Activated naive CD4-positive, alpha-beta T cell treated with anti-CD3 and anti-CD28 coated beads, Interleukin-2, amount 50 U/mL, for 24 hours (primary cell): ENCODE measurements around the gene UBE2L3.
A peak's percentile ranks its signal among the peaks of the same experiment; 100 is the strongest.
"Not testable (repeated sequence)": the region's sequence is repeated elsewhere in the genome, so short reads cannot be mapped to it uniquely, and the experiment has no call there.

Experiments used
- H3K27ac Mint-ChIP-seq: one replicate; pipeline ENCODE4 v1.8.0; 2021; ENCODE audit warnings: mild to moderate bottlenecking, mixed read lengths
- H3K27me3 Mint-ChIP-seq: one replicate; pipeline ENCODE4 v1.8.0; 2021; ENCODE audit warnings: mixed read lengths
- H3K36me3 Mint-ChIP-seq: one replicate; pipeline ENCODE4 v1.8.0; 2021; ENCODE audit warnings: mixed read lengths
- H3K4me1 Mint-ChIP-seq: one replicate; pipeline ENCODE4 v1.8.0; 2021; ENCODE audit warnings: mixed read lengths
- H3K4me3 Mint-ChIP-seq: one replicate; pipeline ENCODE4 v1.8.0; 2021; ENCODE audit warnings: mild to moderate bottlenecking, mixed read lengths
- H3K9me3 Mint-ChIP-seq: one replicate; pipeline ENCODE4 v1.8.0; 2021; ENCODE audit warnings: mixed read lengths

Gene UBE2L3

DNA sequence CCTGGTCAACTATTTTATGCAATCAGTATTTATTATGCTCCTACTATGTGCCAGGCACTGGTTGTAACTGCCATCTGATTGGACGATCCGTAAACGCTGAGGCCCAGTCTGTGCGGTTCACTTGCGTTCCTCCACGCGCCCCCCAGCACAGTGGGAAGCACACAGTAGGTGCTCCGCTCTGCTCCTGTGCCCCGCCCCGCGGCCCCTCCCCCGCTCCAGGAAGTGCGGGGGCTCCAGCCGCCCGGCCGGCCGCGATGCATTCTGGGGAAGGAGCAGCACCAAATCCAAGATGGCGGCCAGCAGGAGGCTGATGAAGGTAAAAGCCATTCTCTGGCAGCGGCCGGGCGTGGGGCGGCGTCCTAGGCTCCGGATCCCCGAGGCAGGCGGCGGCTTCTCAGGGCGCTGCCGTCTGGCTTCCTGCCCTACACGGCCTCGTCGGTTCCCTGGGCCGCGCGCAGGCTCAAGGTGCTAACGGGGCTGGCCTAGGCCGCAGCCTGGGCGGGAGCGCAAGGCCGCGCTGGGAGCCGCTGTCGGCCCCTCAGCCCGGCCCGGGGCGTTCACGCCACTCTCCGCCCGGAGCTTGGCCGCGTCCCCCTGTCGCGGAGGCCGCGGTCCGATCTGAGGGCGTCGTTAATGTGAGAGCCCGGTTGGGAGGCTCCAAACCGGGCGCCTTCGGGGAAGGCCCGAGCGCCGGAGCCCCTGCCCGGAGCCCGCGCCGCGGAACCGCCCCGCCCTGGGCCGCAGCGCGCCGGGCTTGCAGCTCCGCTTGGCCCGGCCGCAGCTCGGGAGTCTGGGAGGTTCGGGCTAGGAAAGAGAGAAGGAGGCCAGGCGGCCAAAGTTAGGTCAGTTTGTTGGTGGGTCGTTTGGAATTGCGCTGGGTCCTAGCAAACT, at the start of gene UBE2L3:
TSS of gene UBE2L3 (plus strand) at position 259 of the 891 bp plus-strand sequence. CDS start at position 290, 31 bp downstream.
- H3K4me1 Mint-ChIP-seq = peaks cover 40% of the 10 kb centered on the region
- H3K4me3 Mint-ChIP-seq = peak within 1 kb of the TSS; percentile 95
- H3K9me3 Mint-ChIP-seq = no peaks in the 10 kb centered on the region
- H3K27me3 Mint-ChIP-seq = no peaks in the 10 kb centered on the region
- H3K27ac Mint-ChIP-seq = peak within 1 kb of the TSS; percentile 92
- H3K36me3 Mint-ChIP-seq = peaks cover 4% of the 10 kb centered on the region

- H3K27ac Mint-ChIP-seq, H3K9me3 Mint-ChIP-seq, H3K27me3 Mint-ChIP-seq, H3K4me3 Mint-ChIP-seq, H3K4me1 Mint-ChIP-seq, H3K36me3 Mint-ChIP-seq: not testable (repeated sequence)
These were observed 40.6 kb upstream of the UBE2L3 start for GRCh38 chr22:21526705-21527500.

DNA sequence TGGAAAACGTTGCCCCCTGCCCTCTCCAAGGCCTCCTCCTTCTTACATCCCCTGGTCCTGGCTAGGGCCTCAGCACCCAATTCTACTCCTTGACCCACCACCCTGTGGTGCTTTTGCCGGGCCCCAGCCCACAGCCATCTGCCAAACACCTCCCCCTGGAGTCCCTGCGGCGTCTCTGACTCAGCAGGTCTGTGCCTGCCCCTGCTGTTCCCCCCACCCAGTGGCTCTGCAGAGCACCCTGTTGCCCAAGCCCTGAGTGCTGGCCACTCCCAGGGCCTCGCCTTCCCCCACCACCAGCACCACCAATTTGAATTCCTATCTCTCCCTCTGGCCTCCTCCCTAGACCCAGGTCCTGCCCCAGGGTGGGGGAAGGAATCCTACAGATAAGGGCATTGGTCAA, 36.0 kb upstream of the UBE2L3 start:
- not testable (repeated sequence) for H3K36me3 Mint-ChIP-seq, H3K27ac Mint-ChIP-seq, H3K27me3 Mint-ChIP-seq

GRCh38 chr22:21532863-21533648, 34.5 kb upstream of the UBE2L3 start:
- H3K4me3 Mint-ChIP-seq, H3K4me1 Mint-ChIP-seq, H3K36me3 Mint-ChIP-seq, H3K9me3 Mint-ChIP-seq, H3K27ac Mint-ChIP-seq, H3K27me3 Mint-ChIP-seq: not testable (repeated sequence)

More for the DNA sequence above, 36.0 kb upstream of the UBE2L3 start:
- not testable (repeated sequence) for H3K9me3 Mint-ChIP-seq, H3K4me1 Mint-ChIP-seq, H3K4me3 Mint-ChIP-seq

GRCh38 chr22:21539862-21540261, 27.7 kb upstream of the UBE2L3 start:
- H3K4me1 Mint-ChIP-seq, H3K36me3 Mint-ChIP-seq, H3K4me3 Mint-ChIP-seq, H3K9me3 Mint-ChIP-seq, H3K27ac Mint-ChIP-seq, H3K27me3 Mint-ChIP-seq: not testable (repeated sequence)

DNA sequence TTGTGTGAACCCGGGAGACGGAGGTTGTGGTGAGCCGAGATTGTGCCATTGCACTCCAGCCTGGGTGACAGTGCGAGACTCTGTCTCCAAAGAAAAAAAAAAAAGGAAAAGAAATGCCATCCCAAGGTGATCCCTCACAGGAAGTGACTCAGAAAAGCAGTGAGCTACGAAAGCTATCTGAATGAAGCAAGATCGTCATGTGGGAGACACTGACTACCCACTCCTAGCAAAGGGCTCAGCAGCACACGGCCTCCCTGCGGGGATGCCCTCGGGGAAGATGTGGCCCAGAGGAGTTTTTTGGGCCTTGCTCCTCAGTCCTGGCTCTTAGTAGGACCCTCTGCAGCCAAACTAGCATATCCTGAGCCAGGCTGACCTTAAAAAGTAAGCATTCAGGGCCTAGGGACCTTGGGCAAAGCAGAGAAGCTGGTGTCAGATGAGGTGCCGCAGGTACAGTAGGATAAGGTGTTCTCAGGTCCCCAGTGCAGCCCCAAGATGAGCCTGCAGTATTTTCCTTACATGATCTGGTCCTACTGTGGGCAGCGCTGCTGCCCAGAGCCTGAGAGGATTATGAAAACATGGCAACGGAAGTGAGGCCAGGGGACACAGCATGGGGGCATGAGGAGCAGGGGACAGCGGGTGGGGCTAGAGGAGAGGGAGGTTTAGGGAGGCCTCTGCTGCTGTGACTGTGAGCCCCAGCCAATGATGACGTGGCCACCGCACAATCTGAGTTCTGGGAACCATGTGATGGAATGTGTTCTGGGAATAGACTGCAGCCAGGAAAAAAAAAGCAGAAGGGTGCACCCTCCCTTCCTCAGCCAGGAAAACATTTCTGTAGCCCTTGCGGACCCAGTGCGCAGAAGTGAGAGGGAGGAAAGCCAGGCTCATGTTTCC, 22.8 kb upstream of the UBE2L3 start:
- not testable (repeated sequence) for H3K4me3 Mint-ChIP-seq, H3K27ac Mint-ChIP-seq, H3K9me3 Mint-ChIP-seq, H3K36me3 Mint-ChIP-seq, H3K27me3 Mint-ChIP-seq, H3K4me1 Mint-ChIP-seq

- not testable (repeated sequence) for H3K4me1 Mint-ChIP-seq, H3K27ac Mint-ChIP-seq, H3K36me3 Mint-ChIP-seq, H3K9me3 Mint-ChIP-seq, H3K27me3 Mint-ChIP-seq, H3K4me3 Mint-ChIP-seq
These were observed 18.0 kb upstream of the UBE2L3 start for GRCh38 chr22:21549558-21549957.

DNA sequence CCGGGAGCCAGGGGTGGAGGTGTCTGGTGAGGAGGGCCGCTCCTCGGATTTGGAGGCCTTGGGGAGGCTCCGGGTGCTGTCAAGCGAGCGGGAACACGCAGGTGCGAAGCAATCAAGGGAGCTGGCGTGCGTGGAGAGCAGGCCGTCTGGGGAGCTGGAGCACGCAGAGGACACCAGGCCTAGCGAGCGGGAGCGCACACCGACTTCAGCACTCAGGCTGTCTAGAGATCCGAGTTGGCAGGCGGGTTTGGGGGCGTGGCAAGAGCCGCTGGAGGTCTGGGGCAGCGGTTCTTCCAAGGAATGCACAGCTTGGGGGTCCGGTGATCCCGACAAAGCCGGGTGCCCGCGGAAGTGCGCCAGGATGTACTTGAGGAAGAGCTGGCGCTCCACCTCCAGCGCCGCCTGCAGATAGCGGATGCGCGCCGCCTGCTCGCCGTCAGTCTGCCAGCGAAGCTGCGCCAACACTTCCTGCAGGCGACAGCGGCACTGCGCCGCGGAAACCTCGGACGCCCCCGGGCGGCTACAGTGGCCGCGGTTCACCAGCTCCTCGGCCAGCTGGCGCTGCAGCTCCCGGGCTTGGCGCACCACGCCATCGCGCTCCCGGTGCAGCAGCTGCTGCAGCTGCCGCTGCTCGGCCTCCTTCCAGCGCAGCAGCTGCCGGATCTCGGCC, 17.4 kb upstream of the UBE2L3 start:
- not testable (repeated sequence) for H3K27ac Mint-ChIP-seq, H3K9me3 Mint-ChIP-seq, H3K4me1 Mint-ChIP-seq, H3K36me3 Mint-ChIP-seq, H3K4me3 Mint-ChIP-seq, H3K27me3 Mint-ChIP-seq

- not testable (repeated sequence) for H3K27me3 Mint-ChIP-seq, H3K4me1 Mint-ChIP-seq, H3K36me3 Mint-ChIP-seq, H3K4me3 Mint-ChIP-seq, H3K9me3 Mint-ChIP-seq, H3K27ac Mint-ChIP-seq
These were observed 16.9 kb upstream of the UBE2L3 start for GRCh38 chr22:21550678-21551047.

- not testable (repeated sequence) for H3K9me3 Mint-ChIP-seq, H3K36me3 Mint-ChIP-seq, H3K27ac Mint-ChIP-seq, H3K4me1 Mint-ChIP-seq, H3K27me3 Mint-ChIP-seq, H3K4me3 Mint-ChIP-seq
These were observed 16.2 kb upstream of the UBE2L3 start, which contains the start of gene RIMBP3C for GRCh38 chr22:21551361-21551760. Gene RIMBP3C, minus strand, starts transcription at chr22:21551461. Its CDS starts 485 bp downstream, at chr22:21550976.

DNA sequence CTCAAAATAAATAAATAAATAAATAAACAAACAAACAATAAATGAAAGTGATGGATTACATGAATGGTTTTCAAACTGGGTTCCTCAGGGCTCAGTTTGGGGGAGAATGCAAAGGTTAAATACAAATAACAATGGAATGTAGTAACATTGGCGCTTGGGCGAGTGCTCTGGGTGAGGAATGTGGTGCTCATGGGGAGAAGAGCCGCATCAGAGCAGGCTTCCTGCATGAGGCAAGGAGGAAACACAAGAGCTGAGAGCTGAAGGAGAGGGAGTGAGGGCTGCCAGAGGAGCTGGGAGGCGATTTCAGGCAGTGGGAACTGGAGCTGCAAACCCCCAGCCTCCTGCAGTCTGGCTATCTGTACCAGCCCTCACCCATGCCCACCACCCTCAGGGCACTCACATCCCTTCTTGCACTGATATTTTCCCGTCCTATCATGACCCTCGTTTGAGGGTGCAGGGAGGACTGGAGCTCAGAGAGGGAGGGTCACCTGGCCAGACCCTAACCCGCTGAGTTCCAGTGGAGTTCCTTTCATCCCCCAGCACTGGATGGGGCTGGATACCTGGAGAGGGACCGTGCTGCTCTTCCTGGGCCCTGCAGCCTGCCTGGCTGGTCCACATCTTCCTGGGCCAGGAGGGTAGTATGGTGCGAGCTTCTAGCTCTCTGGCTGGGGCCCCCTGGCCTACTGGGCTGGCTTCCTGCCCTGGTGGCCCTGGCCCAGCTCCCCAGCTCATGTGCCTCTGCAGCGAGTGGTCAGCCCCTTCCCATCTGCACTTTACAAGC, 8.0 kb upstream of the UBE2L3 start:
- not testable (repeated sequence) for H3K27me3 Mint-ChIP-seq, H3K27ac Mint-ChIP-seq, H3K4me3 Mint-ChIP-seq, H3K4me1 Mint-ChIP-seq, H3K9me3 Mint-ChIP-seq, H3K36me3 Mint-ChIP-seq

DNA sequence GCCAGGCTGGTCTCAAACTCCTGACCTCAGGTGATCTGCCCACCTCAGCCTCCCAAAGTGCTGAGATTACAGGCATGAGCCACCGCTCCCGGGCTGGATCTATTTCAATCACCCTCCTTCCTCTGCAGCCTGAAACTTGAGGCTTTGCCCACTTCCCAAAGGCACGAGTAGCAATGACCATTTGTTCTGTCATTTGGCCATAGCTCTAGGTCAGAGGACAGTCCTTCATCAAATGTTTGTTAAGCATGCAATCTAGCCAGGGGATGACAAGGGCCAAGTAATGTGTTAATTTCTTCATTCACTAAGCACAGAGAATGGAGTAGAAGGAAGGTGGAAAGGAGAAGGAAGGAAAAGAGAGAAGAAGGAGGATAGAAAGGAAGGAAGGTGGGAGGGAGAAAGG, 6.9 kb upstream of the UBE2L3 start:
- H3K27me3 Mint-ChIP-seq, H3K4me3 Mint-ChIP-seq, H3K36me3 Mint-ChIP-seq, H3K9me3 Mint-ChIP-seq, H3K4me1 Mint-ChIP-seq, H3K27ac Mint-ChIP-seq: not testable (repeated sequence)

GRCh38 chr22:21563912-21564311, 3.6 kb upstream of the UBE2L3 start:
- Mint-ChIP-seq H3K4me1 (peaks cover 6% of the 10 kb centered on the region), H3K27me3 (no peaks in the 10 kb centered on the region), H3K4me3 (no peak overlapping the region), H3K36me3 (no peaks in the 10 kb centered on the region), H3K9me3 (no peaks in the 10 kb centered on the region), H3K27ac (no peak overlapping the region)

DNA sequence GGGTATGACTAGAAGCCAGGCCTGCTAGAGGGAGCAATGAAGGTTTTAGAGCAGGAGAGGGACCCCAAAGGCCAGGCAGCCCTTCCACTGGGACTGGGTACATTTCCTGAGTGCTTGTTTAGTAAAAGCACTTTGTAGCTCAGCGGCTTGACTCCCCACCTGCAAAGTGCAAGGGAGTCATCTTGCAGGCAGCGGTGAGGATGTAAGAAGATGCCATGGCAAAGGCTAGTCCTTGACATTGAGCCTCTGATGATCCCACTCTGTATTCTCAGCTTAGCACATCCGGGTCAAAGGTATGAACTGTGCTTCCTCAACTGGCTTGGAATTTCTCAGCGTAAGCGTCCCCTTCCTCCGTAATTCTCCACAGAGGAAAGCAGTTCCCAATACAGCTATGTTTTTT, 3.1 kb upstream of the UBE2L3 start:
- no peaks in the 10 kb centered on the region for H3K9me3 Mint-ChIP-seq
- H3K4me1 Mint-ChIP-seq = peaks cover 10% of the 10 kb centered on the region
- no peak overlapping the region for H3K27ac Mint-ChIP-seq
- peaks cover 1% of the 10 kb centered on the region for H3K36me3 Mint-ChIP-seq
- no peaks in the 10 kb centered on the region for H3K27me3 Mint-ChIP-seq
- H3K4me3 Mint-ChIP-seq = no peak overlapping the region
